Activated CD4-positive, alpha-beta T cell treated with anti-CD3 and anti-CD28 coated beads, Interleukin-2, amount 50 U/mL, for 24 hours (primary cell): ENCODE measurements around the gene CLIC2.
"Not testable (repeated sequence)": the region's sequence is repeated elsewhere in the genome, so short reads cannot be mapped to it uniquely, and the experiment has no call there.

Source experiments
- DNase-seq, 2 donors: peaks; one replicate each; pipeline ENCODE4 v3.0.0-alpha.2; 2020; ENCODE audit warnings: low read depth in 1 of 2, low spot score in 1 of 2

CLIC2 gene

DNA sequence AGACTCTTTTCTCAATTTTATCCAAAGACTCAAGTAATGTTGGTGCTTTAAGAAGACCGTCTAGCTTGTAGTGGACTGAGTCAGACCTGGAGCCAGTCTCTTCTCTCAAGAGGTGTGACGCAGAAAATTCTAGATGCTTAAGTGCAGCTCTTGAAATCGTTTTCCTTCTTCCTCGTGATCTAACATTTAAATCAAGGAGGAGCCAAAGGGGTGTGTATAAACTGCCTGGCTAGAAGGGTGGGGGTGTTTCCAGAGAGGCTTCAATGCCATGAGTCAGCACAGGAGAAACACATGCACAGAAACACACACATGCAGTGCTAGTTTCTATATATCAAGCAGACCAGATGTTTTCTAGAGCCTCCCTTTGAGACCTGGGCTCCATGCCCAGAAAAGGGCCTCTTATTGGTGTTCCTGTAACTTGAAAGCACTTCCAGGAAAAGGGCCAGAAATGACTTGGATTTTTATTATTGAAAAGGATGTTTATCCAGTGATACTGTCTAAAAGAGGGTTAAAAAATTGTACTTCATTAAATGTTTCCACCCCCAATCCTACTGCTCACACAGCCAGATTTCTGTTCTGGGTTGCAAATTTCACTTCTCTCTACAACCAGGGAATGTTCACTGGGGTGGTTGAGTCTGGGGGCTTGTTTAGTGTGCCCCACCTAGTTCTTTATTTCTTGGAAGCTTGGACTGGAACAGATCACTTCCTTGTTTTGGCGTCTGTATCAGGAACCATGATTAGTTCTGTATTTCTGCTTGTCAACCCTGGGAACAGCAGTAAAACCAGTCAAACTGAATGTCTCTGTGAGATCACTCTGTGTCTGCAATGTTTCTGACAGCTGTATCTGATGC is at the start of gene CLIC2:
CLIC2 (minus strand) TSS at position 129 of the 851 bp plus-strand sequence. CDS start 187 bp downstream, outside the sequence.
- DNase-seq, result no peak

DNA sequence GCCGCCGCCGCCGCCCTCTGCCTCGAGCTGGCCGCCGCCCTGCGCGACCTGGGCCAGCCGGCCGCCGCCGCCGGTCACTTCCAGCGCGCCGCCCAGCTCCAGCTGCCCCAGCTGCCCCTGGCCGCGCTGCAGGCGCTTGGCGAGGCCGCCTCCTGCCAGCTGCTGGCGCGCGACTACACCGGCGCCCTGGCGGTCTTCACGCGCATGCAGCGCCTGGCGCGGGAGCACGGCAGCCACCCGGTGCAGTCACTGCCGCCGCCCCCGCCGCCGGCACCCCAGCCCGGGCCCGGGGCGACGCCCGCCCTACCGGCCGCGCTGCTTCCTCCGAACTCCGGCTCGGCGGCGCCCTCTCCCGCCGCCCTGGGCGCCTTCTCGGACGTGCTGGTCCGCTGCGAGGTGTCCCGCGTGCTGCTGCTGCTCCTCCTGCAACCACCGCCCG is 48.1 kb upstream of the CLIC2 start:
- not testable (repeated sequence) for DNase-seq

DNA sequence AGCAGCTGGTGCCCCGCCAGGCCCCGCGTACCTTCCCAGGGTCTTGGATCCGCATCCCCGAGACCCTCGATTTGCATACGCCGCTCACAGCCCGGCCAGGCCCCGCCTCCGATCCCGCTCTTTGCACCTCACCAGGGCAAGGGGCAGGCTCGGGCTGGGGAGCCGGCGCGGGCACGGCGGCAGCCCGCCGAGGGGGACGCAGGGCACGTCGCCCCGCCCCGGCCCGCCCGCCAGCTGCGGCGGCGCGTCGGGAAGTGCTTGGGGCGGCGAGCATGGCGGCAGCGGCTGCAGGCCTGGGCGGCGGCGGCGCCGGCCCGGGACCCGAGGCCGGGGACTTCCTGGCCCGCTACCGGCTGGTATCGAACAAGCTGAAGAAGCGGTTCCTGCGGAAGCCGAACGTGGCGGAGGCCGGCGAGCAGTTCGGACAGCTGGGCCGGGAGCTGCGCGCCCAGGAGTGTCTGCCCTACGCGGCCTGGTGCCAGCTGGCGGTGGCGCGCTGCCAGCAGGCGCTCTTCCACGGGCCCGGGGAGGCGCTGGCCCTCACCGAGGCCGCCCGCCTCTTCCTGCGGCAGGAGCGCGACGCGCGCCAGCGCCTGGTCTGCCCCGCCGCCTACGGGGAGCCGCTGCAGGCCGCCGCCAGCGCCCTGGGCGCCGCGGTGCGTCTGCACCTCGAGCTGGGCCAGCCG is 47.6 kb upstream of the CLIC2 start, which contains the start of gene F8A2:
F8A2 (plus strand) TSS at position 253 of the 686 bp plus-strand sequence; CDS start at position 273, 20 bp downstream.
- not testable (repeated sequence) for DNase-seq

DNA sequence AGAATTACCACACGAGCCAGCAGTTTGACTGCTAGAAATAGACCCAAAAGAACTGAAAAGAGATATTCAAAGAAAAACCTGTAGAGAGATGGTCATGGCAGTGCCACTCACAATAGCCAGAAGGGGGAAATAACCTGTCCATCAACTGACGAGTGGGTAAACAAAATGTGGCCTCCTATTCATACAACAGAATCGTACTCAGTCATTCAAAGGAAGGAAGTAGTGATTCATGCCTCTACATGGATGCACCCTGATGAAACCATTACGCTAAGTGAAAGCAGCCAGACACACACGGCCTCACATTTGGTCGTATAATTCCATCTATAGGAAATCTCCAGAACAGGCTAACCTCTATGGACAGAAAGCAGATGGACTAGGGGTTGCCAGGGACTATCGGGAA is 45.4 kb upstream of the CLIC2 start:
- DNase-seq, result not testable (repeated sequence)

DNA sequence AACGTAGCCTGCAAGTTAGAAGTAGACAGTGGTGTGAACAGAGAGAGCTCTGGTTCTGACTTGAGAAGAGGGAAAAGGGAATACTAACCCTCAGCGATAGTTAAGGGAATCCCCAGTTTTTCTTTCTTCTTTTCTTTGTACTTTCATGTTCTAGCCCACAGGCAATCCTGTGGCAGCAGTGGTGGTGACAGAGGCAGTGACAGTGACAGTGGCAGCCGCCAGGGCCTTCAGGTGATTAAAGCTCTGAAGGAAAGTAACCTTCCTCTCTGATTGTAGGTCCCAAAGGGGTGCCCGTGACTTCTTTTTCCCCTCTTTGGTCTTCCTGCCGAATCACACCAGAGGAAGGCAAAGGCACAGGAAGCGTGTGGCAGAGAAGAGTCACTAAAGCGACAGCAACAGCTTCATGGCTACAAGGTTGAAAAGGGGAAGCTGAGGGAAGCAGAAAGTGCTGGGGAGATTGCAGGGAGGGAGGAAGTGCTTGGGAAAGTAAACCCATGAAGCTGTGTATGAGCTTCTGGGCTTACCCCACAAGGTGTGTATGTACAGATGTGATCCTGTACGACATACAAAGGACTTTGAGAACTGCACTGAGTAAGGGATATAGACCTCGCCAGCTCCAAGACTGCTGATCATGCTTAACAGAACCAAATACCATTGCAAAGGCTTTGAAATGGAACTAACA is 39.5 kb upstream of the CLIC2 start:
- not testable (repeated sequence) for DNase-seq

DNA sequence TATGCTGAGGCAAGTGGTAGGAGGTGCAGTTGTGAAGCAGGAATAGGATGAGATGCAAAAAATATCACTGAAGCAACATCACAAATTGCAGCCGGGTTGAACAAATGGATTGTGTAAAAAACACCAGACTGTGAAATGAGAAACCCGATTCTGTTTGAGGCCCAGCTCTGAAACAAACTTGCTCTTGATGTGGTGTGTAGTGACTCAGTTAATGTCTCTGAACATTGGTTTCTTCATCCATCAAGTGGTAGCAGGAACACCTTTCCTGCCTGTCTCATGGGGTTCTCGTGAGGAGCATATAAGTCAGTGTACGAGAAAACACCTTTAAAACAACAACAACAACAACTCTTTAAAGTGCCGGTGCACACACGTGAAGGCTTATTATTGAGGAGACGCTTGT is 29.3 kb upstream of the CLIC2 start:
- DNase-seq, result not testable (repeated sequence)

DNA sequence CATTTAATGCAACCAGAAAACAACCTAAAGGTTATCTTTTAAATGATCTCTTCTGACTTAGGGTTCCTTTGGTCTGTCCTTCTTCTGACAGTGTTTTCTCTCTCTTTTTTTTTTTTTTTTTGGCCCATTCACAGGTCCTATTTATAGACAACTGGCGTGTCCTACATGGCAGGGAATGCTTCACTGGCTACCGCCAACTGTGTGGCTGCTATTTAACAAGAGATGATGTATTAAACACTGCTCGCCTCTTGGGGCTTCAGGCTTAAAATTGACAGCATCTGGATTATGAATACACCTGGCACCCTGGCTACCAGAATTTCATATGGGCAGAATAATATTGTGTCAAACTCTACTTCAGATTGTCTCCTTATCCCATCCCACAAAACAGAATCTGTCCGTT is 15.0 kb upstream of the CLIC2 start:
- not testable (repeated sequence) for DNase-seq

DNA sequence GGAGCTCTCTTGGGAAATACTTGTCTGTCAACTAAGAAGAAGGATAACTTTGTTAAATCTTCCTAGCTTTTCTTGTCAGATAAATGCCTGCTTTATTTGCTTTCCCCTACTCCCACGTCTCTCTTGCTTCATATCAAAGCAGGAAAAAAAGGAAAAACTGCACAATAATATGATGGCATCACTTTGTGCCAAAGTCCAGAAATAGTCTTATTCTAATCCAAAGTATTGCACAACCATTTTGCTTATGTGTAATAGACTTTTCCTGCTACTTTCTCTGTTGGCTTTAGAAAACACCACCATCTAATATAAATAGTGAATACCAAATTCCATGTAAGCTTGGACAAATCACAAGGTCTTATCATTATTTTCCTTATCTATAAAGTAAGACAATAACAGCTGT is 11.3 kb upstream of the CLIC2 start:
- DNase-seq, result not testable (repeated sequence)

DNA sequence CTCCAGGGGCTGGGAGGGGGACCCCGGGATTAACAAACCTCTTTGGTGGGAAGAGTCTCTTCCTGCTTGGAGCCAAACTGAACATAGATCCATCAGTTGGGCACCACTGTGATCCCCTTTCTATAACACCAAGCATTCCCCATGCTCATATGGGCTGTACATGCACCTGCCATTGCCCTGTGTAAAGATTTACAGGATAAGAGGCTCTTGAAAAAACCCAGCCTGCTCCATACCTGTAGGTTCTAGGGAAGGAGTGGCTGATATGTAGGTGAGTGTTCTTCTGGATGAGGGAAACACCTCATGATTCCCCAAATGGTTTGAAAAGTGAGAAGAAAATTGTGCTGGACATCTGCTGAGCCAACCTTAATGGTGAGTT is 911 bp upstream of the CLIC2 start:
- DNase-seq, result not testable (repeated sequence)

DNA sequence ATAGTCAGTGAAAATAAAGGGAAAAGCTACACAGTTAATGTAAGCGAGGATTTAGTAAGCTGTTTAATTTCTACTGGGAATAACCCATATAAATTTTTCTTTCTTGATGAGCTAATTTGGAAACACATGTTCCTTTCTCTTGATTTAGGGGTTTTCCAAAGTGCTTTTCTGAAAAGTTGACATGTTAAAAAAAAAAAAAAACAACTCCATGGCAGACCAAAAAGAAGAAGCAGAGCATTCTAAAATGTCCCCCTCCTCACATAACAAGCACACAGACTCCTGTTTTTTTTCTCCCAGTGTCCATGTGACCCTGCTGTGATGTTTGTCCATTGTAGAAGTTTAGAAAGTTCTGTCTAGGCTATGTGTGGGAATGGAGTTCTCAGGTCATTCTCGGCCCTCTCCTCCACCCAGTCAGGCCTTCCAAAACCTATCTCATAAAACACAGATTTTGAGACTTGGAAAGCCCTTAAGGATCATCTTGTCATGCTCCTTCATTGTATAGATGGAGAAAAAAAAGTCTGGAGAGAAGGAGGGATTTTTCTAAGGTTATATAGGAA is 792 bp downstream of the CLIC2 start:
- DNase-seq, result no peak

DNA sequence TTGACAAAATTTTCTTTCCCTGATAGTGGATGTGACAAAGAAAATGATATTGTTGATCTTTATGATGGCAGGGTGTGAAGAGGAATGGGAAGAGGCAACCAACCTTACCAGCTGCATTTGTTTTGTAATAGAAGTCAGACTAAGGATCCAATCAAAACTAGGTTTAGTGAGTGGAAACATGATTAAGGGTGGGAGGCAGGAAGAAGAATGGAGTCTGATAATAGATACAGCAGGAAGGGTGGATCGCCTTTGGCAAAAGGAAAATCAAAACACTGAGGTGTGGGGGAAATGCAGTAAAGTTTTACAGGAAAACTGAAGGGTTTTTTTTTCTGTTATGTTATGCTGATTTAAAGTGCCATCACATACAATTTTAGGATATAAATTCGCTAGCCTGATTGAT is 3.4 kb downstream of the CLIC2 start:
- no peak for DNase-seq

DNA sequence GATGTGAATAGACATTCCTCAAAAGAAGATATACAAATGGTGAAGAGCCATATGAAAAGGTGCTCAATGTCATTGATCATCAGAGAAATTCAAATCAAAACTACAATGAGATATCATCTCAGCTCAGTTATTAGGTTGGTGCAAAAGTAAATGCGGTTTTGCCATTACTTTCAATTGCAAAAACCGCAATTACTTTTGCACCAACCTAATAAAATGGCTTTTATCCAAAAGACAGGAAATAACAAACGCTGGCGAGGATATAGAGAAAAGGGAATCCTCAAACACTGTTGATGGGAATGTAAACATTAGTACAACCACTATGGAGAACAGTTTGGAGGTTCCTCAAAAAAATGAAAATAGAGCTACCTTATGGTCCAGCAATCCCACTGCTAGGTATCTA is 5.1 kb downstream of the CLIC2 start:
- DNase-seq, result no peak

DNA sequence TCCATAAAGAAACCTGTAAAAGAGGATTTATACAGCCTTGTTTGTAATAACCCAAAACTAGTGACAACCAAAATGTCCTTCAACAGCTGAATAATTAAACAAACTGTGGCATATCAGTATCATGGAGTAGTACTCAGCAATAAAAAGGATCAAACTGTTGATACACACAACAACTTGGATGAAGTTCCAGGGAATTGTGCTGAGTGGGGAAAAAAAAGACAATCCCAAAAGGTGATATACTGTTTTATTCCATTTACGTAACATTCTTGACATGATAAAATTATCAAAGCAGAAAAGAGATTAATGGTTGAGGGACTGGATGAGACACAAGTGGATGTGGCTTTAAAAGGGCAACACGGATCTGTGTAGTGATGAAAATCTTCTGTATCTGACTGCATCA is 7.8 kb downstream of the CLIC2 start:
- no peak for DNase-seq

DNA sequence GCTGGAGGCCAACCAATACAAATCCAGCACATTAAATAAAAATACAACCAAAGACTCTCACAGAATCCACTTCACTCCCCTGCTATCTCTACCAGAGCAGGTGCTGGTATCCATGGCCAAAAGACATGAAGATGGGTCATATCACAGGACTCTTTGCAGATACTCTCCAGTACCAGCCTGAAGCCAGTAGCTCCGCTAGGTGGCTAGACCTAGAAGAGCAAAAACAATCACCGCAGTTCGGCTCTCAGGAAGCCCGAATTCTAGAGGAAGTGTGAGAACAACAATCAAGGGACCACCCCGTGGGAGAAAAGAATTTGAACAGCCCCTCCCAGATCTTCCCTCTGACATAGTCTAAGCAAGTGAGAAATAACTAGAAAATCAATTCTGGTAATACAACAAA is 20.2 kb downstream of the CLIC2 start:
- no peak for DNase-seq

DNA sequence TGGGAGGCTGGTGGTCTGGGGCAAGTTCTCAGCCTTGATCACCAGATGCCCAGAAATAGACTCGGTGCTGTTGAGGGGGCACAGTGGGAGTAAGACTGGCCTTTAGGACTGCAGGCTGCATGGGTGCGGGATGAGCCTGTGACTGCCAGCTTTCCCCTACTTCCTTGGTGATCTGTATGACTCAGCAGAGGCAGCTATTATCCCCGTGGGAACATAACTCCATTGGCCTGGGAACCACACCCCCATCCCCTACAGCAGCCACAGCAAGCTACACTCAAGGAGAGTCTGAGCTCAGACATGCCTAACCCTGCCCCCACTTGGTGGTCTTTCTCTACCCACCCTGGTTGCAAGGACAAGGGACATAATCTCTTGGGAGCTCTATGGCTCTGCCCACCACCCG is 20.6 kb downstream of the CLIC2 start:
- no peak for DNase-seq

DNA sequence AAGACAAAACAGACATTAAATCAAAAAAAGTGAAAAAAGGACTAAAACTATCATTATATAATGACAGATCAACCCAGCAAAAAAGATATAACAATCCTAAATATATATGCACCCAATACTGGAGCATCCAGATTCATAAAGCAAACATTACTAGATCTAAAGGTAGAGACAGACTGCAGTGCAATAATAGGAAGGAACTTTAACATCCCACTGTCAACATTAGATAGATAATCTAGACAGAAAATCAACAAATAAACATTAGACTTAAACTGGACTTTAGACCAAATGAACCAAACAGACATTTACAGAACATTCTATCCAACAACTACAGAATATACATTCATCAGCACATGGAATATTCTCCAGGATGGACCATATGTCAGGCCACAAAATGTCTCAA is 40.6 kb downstream of the CLIC2 start:
- no peak for DNase-seq

DNA sequence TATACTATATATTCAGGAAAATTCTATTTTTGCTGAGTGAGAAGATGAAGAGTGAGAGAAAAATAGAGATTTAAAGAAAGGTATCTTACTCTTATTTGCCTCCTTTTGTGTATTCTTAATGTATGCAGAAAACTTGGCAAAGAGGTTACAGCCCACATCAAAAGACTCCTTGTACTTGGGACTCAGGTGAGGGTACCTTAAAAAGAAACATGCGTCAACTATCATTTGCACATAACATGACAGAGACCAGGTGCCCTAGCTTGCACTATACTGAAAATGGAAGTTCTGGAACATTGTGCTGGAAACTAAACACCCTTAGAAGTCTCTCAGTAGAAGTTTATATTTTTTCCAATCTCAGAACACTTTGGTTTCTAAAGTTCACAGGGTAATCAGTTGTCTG is 54.5 kb downstream of the CLIC2 start:
- DNase-seq, result no peak

DNA sequence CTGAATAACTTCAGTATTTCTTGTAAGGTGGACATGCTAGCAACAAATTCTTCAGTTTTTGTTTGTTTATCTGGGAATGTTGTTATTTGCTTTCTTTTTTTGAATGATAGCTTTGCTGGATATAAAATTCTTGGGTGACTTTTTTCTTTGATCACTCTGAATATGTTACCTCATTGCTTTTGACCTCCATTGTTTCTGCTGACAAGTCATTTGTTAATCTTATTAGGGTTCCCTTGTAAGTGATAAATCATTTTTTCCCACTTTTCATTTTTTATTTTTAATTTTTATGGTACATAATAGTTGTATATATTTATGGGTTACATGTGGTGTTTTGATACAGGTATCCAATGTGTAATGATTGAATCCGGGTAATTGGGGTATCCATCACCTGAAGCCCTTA is 63.4 kb downstream of the CLIC2 start:
- DNase-seq, result no peak

DNA sequence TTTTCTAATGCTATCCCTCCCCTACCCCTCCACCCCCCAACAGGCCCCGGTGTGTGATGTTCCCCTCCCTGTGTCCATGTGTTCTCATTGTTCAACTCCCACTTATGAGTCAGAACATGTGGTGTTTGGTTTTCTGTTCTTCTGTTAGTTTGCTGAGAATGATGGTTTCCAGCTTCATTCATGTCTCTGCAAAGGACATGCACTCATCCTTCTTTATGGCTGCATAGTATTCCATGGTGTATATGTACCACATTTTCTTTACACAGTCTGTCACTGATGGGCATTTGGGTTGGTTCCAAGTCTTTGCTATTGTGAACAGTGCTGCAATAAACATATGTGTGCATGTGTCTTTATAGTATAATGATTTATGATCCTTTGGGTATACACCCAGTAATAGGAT is 66.4 kb downstream of the CLIC2 start:
- not testable (repeated sequence) for DNase-seq

DNA sequence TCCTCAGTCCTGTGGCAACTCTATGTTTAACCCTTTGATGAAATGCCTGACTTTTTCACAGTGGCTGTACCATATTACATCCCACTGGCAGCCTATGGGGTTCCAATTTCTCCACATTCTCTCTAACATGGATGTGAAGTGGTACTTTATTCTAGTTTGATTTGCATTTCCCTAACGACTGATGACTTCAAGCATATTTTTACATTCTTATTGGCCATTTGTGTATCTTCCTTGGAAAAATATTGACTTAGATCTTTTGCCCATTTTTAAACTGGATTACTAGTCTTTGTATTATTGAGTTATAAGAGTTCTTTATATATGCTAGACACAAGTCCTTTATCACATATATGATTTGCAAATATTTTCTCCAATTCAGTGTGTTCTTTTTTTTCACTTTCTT is 68.0 kb downstream of the CLIC2 start:
- DNase-seq, result no peak

DNA sequence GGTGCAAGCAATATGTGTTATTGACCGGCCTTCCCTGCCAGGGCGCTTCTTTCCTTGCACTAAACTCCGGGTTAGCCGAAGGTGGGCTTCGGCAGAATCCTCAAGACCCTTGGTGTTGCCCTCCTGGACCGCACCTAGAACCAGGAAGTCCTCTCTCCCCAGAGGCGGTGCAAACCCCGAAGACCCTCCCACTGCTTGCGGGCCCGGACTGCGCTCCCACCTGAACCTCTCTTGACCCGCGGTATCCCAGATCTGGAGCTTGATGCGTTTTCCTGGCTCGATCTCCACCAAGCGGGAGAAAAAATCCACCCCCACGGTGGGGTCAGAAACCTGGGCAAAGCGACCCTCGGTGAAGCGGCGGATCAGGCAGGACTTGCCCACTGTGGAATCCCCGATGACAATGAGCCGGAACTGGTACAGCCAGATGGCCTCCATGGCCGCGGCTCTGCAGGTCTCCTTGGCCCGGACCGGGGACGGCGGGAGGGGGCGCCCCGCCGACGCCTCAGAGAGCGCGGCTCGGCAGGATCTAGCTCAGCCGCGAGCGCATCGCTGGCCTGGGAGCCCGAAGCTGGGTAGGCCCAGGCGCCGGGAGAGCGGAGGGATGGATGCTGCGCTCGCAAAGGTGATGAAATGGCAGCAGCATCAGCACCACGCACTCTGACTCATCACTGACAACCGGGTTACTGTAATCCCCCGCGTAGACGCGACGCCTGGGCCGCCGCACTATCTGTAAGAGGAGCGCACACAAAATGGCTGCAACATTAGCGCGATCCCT is 70.4 kb downstream of the CLIC2 start, which contains the start of gene RAB39B:
RAB39B (minus strand) TSS at position 638 of the 775 bp plus-strand sequence; CDS start at position 435, 203 bp downstream.
- DNase-seq, result peak; percentile 46 to 64
